Neural progenitor cell (in vitro differentiated cells): ENCODE data around the gene IL1RAP.

Experiments used
- EZH2 ChIP-seq: fragments of 200-600 bp; sonication (generic); IDR thresholded peaks from 2 replicates; pipeline ENCODE4 v1.6.1; 2017; ENCODE audit warnings: antibody characterized with exemption, mild to moderate bottlenecking, moderate library complexity
- TF ChIP-seq, protein P1 (sequence below): fragments of 200-600 bp; sonication (generic); IDR thresholded peaks from 2 replicates; pipeline ENCODE4 v1.5.1; 2017; ENCODE audit warnings: antibody characterized with exemption, mild to moderate bottlenecking

DNA sequence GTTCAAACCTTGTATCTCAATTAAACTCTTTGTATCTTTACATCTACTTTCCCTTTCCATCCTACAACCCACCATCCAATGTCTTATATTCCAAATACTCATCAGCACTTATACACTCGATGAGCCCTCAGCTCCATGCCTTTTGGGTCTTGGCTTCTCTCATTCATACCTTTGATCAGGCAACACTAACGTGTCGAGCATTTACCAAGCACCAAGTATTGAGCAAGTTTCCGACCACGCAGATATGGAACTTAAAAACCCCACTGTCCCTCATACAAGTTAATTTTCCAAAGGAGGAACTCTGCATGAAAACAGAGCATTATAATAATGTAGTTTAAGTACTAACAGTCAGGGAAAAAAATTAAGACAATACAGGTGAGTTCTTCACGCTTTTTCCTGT lies 102.8 kb downstream of the IL1RAP start:
- TF ChIP-seq, protein P1, sequence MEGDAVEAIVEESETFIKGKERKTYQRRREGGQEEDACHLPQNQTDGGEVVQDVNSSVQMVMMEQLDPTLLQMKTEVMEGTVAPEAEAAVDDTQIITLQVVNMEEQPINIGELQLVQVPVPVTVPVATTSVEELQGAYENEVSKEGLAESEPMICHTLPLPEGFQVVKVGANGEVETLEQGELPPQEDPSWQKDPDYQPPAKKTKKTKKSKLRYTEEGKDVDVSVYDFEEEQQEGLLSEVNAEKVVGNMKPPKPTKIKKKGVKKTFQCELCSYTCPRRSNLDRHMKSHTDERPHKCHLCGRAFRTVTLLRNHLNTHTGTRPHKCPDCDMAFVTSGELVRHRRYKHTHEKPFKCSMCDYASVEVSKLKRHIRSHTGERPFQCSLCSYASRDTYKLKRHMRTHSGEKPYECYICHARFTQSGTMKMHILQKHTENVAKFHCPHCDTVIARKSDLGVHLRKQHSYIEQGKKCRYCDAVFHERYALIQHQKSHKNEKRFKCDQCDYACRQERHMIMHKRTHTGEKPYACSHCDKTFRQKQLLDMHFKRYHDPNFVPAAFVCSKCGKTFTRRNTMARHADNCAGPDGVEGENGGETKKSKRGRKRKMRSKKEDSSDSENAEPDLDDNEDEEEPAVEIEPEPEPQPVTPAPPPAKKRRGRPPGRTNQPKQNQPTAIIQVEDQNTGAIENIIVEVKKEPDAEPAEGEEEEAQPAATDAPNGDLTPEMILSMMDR, result no peak
- no peak for TF ChIP-seq EZH2
